ENCODE measurements around the gene ALDH4A1. TPM values are rescaled to one million over a fixed set of nuclear protein-coding genes. Genes with fewer than 3 reads are reported as not detected.
"Not testable (repeated sequence)": the region's sequence is repeated elsewhere in the genome, so short reads cannot be mapped to it uniquely, and the experiment has no call there.

ALDH4A1 gene
- total RNA-seq, 2 donors from 2014 or later = 9.6 to 24.2 TPM

GRCh38 chr1:18895317-18895716 is 7.0 kb downstream of the ALDH4A1 start:
- no peaks in the 10 kb centered on the region for H3K27me3 ChIP-seq (replicated peaks; ENCODE audit: insufficient read depth)
- H3K9me3 ChIP-seq = no peaks in the 10 kb centered on the region
- peaks cover 5 to 18% of the 10 kb centered on the region in 2 donors for H3K4me1 ChIP-seq (ENCODE audit: control insufficient read depth in 1 of 2, low read depth in 2 of 2)
- no peak overlapping the region for H3K4me3 ChIP-seq
- no peaks in the 10 kb centered on the region for H3K36me3 ChIP-seq
- no peak overlapping the region for H3K27ac ChIP-seq
- DNase-seq (ENCODE audit: low spot score) (no peak), ATAC-seq (ENCODE audit: insufficient number of reproducible peaks, low FRiP score, low read depth) (no peak)
- TF ChIP-seq CTCF (IDR thresholded peaks at IDR 0.05) = no peak

GRCh38 chr1:18893120-18893519 is 9.2 kb downstream of the ALDH4A1 start:
- ATAC-seq (ENCODE audit: insufficient number of reproducible peaks, low FRiP score, low read depth) = no peak
- Histone ChIP-seq H3K27ac (no peak overlapping the region), H3K4me1 (ENCODE audit: control insufficient read depth in 1 of 2, low read depth in 2 of 2) (peaks cover 5 to 25% of the 10 kb centered on the region in 2 donors), H3K9me3 (no peaks in the 10 kb centered on the region), H3K27me3 (replicated peaks; ENCODE audit: insufficient read depth) (no peaks in the 10 kb centered on the region), H3K36me3 (no peaks in the 10 kb centered on the region), H3K4me3 (no peak overlapping the region)
- no peak for DNase-seq (ENCODE audit: low spot score)
- no peak for TF ChIP-seq CTCF (IDR thresholded peaks at IDR 0.05)

- peaks cover 5 to 25% of the 10 kb centered on the region in 2 donors for H3K4me1 ChIP-seq (ENCODE audit: control insufficient read depth in 1 of 2, low read depth in 2 of 2)
- ATAC-seq (ENCODE audit: insufficient number of reproducible peaks, low FRiP score, low read depth) = not testable (repeated sequence)
These were observed 10.5 kb downstream of the ALDH4A1 start for GRCh38 chr1:18891858-18892257.

GRCh38 chr1:18891426-18891780 is 11.0 kb downstream of the ALDH4A1 start:
- no peak for TF ChIP-seq CTCF (IDR thresholded peaks at IDR 0.05)
- peaks cover 5 to 25% of the 10 kb centered on the region in 2 donors for H3K4me1 ChIP-seq (ENCODE audit: control insufficient read depth in 1 of 2, low read depth in 2 of 2)
- H3K36me3 ChIP-seq = no peaks in the 10 kb centered on the region
- no peaks in the 10 kb centered on the region for H3K9me3 ChIP-seq
- H3K27me3 ChIP-seq (replicated peaks; ENCODE audit: insufficient read depth) = no peaks in the 10 kb centered on the region
- DNase-seq (ENCODE audit: low spot score) (no peak), ATAC-seq (ENCODE audit: insufficient number of reproducible peaks, low FRiP score, low read depth) (no peak)
- peak overlapping the region; percentile 66 to 67 for H3K27ac ChIP-seq
- no peak overlapping the region for H3K4me3 ChIP-seq

More at GRCh38 chr1:18891858-18892257, 10.5 kb downstream of the ALDH4A1 start:
- H3K27ac ChIP-seq = peak overlapping the region in 1 of 2 donors; percentile 66
- not testable (repeated sequence) for H3K36me3 ChIP-seq; H3K27me3 ChIP-seq (replicated peaks; ENCODE audit: insufficient read depth); H3K9me3 ChIP-seq; H3K4me3 ChIP-seq; DNase-seq (ENCODE audit: low spot score)

DNA sequence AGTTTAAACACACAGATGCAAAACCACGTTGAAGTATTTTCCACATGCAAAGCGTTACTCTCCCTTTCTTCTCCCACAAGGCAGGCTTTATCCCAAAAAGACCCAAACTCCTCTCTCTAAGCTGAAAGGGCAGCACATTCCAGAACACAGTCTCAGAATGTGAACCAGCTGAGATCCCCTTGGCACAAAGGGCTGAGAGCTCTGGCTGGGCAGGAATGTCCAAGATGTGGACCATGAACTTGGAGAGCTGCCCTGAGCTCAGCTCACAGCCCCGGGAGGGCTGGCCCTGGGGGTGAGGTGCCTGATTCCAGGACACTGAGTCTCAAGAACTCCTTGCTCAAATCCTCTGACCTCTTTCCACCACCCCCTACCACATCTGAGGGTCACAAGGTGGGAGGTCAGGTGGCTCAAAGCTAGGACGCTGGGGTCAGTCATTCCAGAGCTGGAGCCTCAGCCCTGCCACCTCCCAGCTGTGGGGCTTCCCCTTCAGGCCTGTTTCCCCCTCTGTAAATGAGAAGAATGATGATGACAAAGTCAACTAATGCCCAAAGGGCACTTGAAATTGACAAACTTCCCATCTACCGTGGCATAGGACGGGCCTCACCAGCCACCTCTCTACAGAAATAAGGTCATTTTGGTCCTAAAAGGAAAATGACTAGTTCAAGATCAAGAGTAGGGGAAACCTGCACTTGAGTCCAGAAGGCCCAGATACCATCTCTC is 11.5 kb downstream of the ALDH4A1 start:
- H3K36me3 ChIP-seq = no peaks in the 10 kb centered on the region
- peaks cover 5 to 25% of the 10 kb centered on the region in 2 donors for H3K4me1 ChIP-seq (ENCODE audit: control insufficient read depth in 1 of 2, low read depth in 2 of 2)
- no peaks in the 10 kb centered on the region for H3K9me3 ChIP-seq
- no peak for TF ChIP-seq CTCF (IDR thresholded peaks at IDR 0.05)
- H3K4me3 ChIP-seq = peak overlapping the region; percentile 4
- H3K27me3 ChIP-seq (replicated peaks; ENCODE audit: insufficient read depth) = no peaks in the 10 kb centered on the region
- ATAC-seq (ENCODE audit: insufficient number of reproducible peaks, low FRiP score, low read depth) (peak; percentile 46), DNase-seq (ENCODE audit: low spot score) (no peak)
- H3K27ac ChIP-seq = peak overlapping the region; percentile 66 to 67

DNA sequence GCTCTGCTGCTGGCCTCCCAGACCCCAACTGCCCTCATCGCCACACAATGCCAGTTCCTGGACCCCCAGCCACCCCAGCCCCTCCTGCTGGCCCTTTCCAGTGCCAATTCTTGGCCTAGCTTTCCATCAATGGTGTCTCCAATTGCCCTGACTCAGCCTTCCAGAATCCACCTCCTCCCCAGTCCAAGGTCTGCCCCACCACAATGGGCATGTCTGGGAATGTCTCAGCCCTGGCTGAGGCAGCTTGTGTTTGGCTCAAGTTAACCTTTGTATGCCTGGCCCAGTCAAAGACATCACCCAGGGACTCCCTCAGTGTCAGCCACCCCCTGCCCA is 16.4 kb downstream of the ALDH4A1 start:
- DNase-seq (ENCODE audit: low spot score) = no peak
- no peak for ATAC-seq (ENCODE audit: insufficient number of reproducible peaks, low FRiP score, low read depth)
- Histone ChIP-seq H3K27me3 (replicated peaks; ENCODE audit: insufficient read depth) (no peaks in the 10 kb centered on the region), H3K4me1 (ENCODE audit: control insufficient read depth in 1 of 2, low read depth in 2 of 2) (peaks cover 2 to 14% of the 10 kb centered on the region in 2 donors), H3K36me3 (no peaks in the 10 kb centered on the region), H3K27ac (no peak overlapping the region), H3K9me3 (no peaks in the 10 kb centered on the region), H3K4me3 (no peak overlapping the region)
- TF ChIP-seq CTCF (IDR thresholded peaks at IDR 0.05) = no peak
